ENCODE data around the gene COMMD2.

Gene COMMD2

GRCh38 chr3:149763565-149764195 is 11.4 kb upstream of the COMMD2 start:
- DNase-seq = no peak

- DNase-seq = no peak
Observed at GRCh38 chr3:149753717-149754116, 1.4 kb upstream of the COMMD2 start.

GRCh38 chr3:149752788-149753136 is 473 bp upstream of the COMMD2 start:
- DNase-seq = no peak

GRCh38 chr3:149751551-149751950 is 738 bp downstream of the COMMD2 start:
- DNase-seq = no peak

GRCh38 chr3:149744606-149745005 is 7.7 kb downstream of the COMMD2 start:
- no peak for DNase-seq

GRCh38 chr3:149744151-149744550 is 8.1 kb downstream of the COMMD2 start:
- no peak for DNase-seq

- no peak for DNase-seq
Observed at GRCh38 chr3:149739396-149739795, 12.9 kb downstream of the COMMD2 start.

GRCh38 chr3:149738876-149739275 is 13.4 kb downstream of the COMMD2 start:
- DNase-seq = no peak

- DNase-seq = no peak
Observed at GRCh38 chr3:149736953-149737205, 15.4 kb downstream of the COMMD2 start.

- no peak for DNase-seq
Observed at GRCh38 chr3:149736175-149736952, 15.9 kb downstream of the COMMD2 start.

GRCh38 chr3:149732234-149732633 is 20.1 kb downstream of the COMMD2 start:
- DNase-seq = no peak

GRCh38 chr3:149727656-149728055 is 24.6 kb downstream of the COMMD2 start:
- DNase-seq = no peak

- DNase-seq = no peak
Observed at GRCh38 chr3:149726716-149727407, 25.4 kb downstream of the COMMD2 start.

GRCh38 chr3:149723781-149724180 is 28.5 kb downstream of the COMMD2 start:
- DNase-seq = no peak

GRCh38 chr3:149720918-149721317 is 31.4 kb downstream of the COMMD2 start:
- DNase-seq = no peak

- DNase-seq = no peak
Observed at GRCh38 chr3:149717391-149718056, 34.8 kb downstream of the COMMD2 start.

- no peak for DNase-seq
Observed at GRCh38 chr3:149716984-149717383, 35.3 kb downstream of the COMMD2 start.

GRCh38 chr3:149715247-149715646 is 37.0 kb downstream of the COMMD2 start:
- no peak for DNase-seq

GRCh38 chr3:149713730-149714654 is 38.3 kb downstream of the COMMD2 start:
- DNase-seq = no peak

- no peak for DNase-seq
Observed at GRCh38 chr3:149706905-149707304, 45.4 kb downstream of the COMMD2 start.

GRCh38 chr3:149705416-149705815 is 46.9 kb downstream of the COMMD2 start:
- DNase-seq = no peak

GRCh38 chr3:149703466-149703865 is 48.8 kb downstream of the COMMD2 start:
- no peak for DNase-seq
